Stimulated activated CD4-positive, alpha-beta T cell treated with anti-CD3 and anti-CD28 coated beads, Interleukin-2, amount 100 ng/mL, for 4 hours (primary cell): ENCODE measurements around the gene WDR31.
A peak's percentile ranks its signal among the peaks of the same experiment; 100 is the strongest.

Source experiments
- DNase-seq: peaks from one replicate; pipeline ENCODE4 v3.0.0-alpha.2; 2020; ENCODE audit warnings: low read depth

Gene WDR31

GRCh38 chr9:113331780-113332179 lies 8.3 kb downstream of the WDR31 start:
- DNase-seq: no peak

- no peak for DNase-seq
Measured at GRCh38 chr9:113328045-113328782, 11.9 kb downstream of the WDR31 start.

GRCh38 chr9:113326230-113326629 lies 13.8 kb downstream of the WDR31 start:
- no peak for DNase-seq

- no peak for DNase-seq
Measured at GRCh38 chr9:113322671-113323070, 17.4 kb downstream of the WDR31 start.

- no peak for DNase-seq
Measured at GRCh38 chr9:113320051-113320450, 20.0 kb downstream of the WDR31 start.

- no peak for DNase-seq
Measured at GRCh38 chr9:113319054-113319453, 21.0 kb downstream of the WDR31 start.

- DNase-seq: no peak
Measured at GRCh38 chr9:113317777-113318176, 22.3 kb downstream of the WDR31 start.

- DNase-seq: no peak
Measured at GRCh38 chr9:113316030-113316429, 24.0 kb downstream of the WDR31 start.

GRCh38 chr9:113315231-113315630 lies 24.8 kb downstream of the WDR31 start:
- DNase-seq: no peak

GRCh38 chr9:113313261-113313660 lies 26.8 kb downstream of the WDR31 start:
- no peak for DNase-seq

- DNase-seq: no peak
Measured at GRCh38 chr9:113311961-113312360, 28.1 kb downstream of the WDR31 start.

GRCh38 chr9:113310538-113310937 lies 29.5 kb downstream of the WDR31 start:
- DNase-seq: no peak

- DNase-seq: peak; percentile 12
Measured at GRCh38 chr9:113309204-113309813, 30.8 kb downstream of the WDR31 start.

- no peak for DNase-seq
Measured at GRCh38 chr9:113307396-113307975, 32.6 kb downstream of the WDR31 start.

GRCh38 chr9:113306566-113306965 lies 33.5 kb downstream of the WDR31 start:
- no peak for DNase-seq

- DNase-seq: no peak
Measured at GRCh38 chr9:113302792-113303418, 37.2 kb downstream of the WDR31 start, which contains the start of gene RNF183. Gene RNF183 (minus strand): TSS chr9:113303376. CDS start chr9:113298184, 5,192 bp downstream.

GRCh38 chr9:113301548-113301947 lies 38.5 kb downstream of the WDR31 start:
- no peak for DNase-seq

GRCh38 chr9:113299800-113300292 lies 40.2 kb downstream of the WDR31 start:
- DNase-seq: no peak

GRCh38 chr9:113298924-113299770 lies 40.9 kb downstream of the WDR31 start:
- no peak for DNase-seq

GRCh38 chr9:113298311-113298710 lies 41.8 kb downstream of the WDR31 start:
- no peak for DNase-seq

- no peak for DNase-seq
Measured at GRCh38 chr9:113296796-113297558, 43.1 kb downstream of the WDR31 start.
